AG10803 (cell line): ENCODE data around the gene XXYLT1.

ENCODE experiments used
- DNase-seq: peaks from one replicate; pipeline ENCODE4 v3.0.0; 2010; ENCODE audit warnings: low read depth
- H3K4me3 ChIP-seq: 2 replicates; pipeline ENCODE4 v1.5.1; 2011; ENCODE audit warnings: mild to moderate bottlenecking, low read length, control low read depth
- TF ChIP-seq, protein P1 (sequence below): conservative IDR thresholded peaks from 2 replicates; pipeline ENCODE4 v1.5.1; 2011; ENCODE audit warnings: mild to moderate bottlenecking, low read length, control low read depth, inconsistent platforms

The XXYLT1 gene

DNA sequence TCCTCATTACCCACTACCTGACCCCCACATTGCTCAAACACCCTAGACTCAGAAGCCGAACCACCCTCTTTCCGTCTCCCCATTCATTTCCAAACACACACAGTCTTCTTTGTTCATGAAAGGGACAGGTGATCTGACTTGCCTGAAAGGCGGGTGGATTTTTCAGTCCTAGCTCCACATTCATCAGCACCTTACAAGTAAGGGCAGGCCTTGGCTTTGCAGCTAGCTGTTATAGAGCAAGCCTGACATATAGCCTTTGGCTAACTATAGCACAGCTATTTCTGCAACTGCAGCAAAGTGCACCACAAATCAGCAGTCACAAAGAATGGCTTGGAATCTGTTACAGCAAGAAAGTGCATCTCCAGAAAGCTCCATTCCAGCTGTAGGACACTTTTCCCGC lies 139.8 kb downstream of the XXYLT1 start:
- no peak for DNase-seq
- TF ChIP-seq, protein P1, sequence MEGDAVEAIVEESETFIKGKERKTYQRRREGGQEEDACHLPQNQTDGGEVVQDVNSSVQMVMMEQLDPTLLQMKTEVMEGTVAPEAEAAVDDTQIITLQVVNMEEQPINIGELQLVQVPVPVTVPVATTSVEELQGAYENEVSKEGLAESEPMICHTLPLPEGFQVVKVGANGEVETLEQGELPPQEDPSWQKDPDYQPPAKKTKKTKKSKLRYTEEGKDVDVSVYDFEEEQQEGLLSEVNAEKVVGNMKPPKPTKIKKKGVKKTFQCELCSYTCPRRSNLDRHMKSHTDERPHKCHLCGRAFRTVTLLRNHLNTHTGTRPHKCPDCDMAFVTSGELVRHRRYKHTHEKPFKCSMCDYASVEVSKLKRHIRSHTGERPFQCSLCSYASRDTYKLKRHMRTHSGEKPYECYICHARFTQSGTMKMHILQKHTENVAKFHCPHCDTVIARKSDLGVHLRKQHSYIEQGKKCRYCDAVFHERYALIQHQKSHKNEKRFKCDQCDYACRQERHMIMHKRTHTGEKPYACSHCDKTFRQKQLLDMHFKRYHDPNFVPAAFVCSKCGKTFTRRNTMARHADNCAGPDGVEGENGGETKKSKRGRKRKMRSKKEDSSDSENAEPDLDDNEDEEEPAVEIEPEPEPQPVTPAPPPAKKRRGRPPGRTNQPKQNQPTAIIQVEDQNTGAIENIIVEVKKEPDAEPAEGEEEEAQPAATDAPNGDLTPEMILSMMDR: no peak
- H3K4me3 ChIP-seq: no peak overlapping the region

DNA sequence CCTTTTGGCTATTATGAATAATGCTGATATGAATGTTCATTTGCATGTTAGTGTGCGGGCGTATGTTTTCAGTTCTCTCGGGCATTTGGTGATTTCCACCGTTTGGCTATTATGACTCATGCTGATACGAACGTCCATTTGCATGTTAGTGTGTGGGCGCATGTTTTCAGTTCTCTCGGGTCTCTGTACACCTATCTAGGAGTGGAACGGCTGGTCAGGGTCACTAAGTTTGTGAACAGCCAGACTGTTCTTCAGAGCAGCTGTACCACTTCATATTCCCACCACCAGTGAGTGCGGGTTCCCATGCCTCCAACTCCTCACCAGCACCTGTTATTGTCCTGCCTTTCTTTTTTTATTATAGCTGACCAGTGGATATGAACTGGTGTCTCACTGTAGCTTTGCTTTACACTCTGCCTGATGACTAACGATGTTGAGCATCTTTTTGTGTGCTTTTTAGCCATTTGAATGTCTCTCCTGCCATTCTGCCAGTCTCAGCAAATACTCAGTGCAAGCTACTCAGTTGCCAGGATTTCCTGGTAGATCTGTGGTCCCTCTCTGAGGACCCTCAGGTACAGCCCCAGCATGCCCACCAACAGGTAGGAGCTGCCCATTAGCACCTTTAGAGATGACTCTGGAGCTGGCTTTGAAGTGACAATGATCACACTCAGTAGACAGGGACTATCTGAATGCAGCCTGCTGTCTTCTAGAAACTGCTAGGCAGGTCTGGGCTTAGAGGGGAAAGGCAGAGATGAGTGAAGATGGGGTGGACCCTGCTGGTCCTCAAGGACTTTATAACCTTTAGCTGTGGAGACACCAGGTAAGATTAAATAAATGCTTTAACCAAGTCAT lies 141.1 kb downstream of the XXYLT1 start:
- DNase-seq: no peak
- TF ChIP-seq, protein P1: no peak
- H3K4me3 ChIP-seq: no peak overlapping the region

DNA sequence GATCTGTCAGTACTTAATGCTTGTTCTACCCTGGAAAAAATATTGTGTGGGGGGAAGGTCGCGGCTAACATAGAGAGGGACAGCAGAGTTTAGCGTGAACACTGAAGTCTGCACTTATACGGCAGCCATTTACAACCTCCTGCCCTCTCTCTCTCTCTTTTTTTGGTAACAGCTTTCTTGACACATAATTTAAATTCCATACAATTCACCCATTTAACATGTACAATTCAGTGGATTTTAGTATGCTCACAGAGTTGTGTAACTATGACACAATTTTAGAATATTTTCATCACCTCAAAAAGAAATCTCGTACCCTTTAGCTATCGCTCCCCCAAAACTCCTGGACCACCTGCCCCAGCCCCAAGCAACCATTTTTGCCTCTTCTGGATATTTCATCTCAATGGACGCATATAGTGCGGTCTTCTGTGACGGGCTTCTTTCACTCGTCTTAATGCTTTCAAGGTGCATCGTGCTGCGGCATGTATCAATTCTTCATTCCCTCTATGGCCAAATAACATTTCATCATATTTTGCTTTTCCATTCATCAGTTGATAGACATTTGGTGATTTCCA lies 141.8 kb downstream of the XXYLT1 start:
- TF ChIP-seq, protein P1: no peak
- no peak overlapping the region for H3K4me3 ChIP-seq
- DNase-seq: no peak

DNA sequence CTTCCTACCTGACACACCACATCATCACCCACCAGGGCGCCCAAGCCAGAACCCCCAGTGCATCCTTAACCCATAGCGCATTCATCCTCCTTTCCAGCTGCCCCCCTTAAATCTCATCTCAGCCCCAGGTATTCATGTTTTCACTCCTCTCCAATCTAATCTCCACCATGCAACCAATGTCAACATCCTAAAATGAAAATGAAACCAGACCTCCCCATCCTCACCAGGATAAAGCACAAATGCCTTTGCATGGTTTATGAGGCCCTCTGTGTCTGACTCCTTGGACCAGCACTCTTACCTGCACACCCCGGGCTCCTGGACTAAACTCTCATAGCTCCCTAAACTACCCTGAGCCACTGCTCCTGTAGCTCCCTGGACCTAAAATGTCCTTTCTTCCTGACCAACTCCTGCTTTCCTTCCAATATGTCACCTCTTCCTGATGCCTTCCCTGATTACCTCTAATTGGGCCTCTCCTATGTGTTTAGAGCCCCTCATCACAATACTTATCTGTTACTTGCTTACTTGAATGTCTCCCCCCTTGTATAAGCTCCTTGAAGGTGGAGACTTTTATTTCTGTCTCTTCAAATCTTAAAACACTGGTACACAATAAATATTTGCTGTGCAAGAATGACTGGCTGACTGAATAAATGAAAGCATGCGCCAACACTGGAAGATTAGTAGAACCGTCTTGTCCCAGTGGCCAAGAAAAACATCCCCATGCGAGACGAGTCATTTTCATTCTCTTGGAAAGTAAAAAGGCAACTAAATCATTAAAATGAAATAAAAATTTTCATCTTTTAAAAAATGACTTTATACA lies 142.5 kb downstream of the XXYLT1 start:
- no peak overlapping the region for H3K4me3 ChIP-seq
- TF ChIP-seq, protein P1: no peak
- no peak for DNase-seq

DNA sequence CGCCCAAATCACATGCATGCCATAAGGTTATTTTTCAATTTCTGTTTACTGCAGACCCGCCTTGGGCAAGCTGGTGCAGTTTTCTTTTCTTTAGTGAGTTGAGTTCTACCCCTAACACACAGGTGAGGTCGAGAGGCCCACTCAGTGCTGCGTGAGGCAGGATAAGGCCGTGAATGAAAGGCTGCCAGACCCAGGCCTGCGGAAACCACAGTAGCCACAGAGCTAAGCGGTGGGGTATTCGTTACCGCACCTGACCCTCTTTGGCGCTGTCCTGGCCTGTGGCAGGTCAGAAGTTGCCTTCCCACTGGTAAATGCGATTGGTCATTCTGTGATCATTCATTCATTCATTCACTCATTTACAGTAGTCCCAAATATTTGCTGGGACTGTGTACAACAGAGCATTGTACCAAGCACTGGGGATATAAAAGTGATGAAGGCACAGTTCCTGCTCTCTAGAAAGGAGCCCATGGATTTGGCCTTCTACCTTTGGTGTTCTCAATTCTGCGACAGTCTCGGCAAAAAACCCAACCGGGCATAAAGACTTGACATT lies 144.8 kb downstream of the XXYLT1 start:
- H3K4me3 ChIP-seq: no peak overlapping the region
- no peak for DNase-seq
- TF ChIP-seq, protein P1: no peak

DNA sequence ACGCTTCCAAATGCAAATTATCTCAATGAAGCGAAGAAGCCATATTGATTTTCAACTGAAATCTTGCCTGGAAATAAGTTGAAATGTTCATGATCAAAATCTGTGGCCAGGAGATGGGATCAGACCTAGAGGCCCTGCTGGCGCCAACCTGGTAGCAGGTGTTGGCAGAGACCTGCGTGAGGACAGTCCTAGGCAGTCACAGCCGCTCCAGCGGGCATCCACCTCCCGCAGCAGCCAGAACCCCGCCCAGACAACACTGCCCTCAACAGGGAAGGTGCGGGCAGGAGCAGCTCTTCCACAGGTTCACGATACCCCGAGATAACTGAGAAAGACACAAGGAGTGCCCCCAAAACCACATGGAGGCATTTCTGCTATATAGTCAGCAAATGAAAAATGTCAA lies 145.3 kb downstream of the XXYLT1 start:
- no peak overlapping the region for H3K4me3 ChIP-seq
- TF ChIP-seq, protein P1: no peak
- no peak for DNase-seq
